H9 (cell line): Measurements from ENCODE around the gene TRAF3. TPM values are rescaled to one million over a fixed set of nuclear protein-coding genes. Genes with fewer than 3 reads are reported as not detected.

Experiments
- DNase-seq: peaks from one replicate; pipeline ENCODE4 v3.0.0-alpha.2; 2017
- H2AFZ ChIP-seq: one replicate; pipeline ENCODE4 v1.6.1; 2013; ENCODE audit warnings: mild to moderate bottlenecking, low read length, control low read depth, moderate library complexity
- H2AK5ac ChIP-seq: 2 replicates; pipeline ENCODE4 v1.6.1; 2013; ENCODE audit warnings: low read length, control low read depth, mixed read lengths; ENCODE audit not compliant: insufficient read length
- H2BK120ac ChIP-seq: one replicate; pipeline ENCODE4 v1.6.1; 2013; ENCODE audit warnings: low read depth, mild to moderate bottlenecking, low read length, control low read depth, inconsistent platforms; ENCODE audit not compliant: poor library complexity, severe bottlenecking
- H2BK12ac ChIP-seq: 2 replicates; pipeline ENCODE4 v1.6.1; 2013; ENCODE audit warnings: low read length, control low read depth, mixed read lengths, low read depth; ENCODE audit not compliant: insufficient read length
- H2BK15ac ChIP-seq: 2 replicates; pipeline ENCODE4 v1.6.1; 2013; ENCODE audit warnings: low read depth, low read length, control low read depth
- H2BK20ac ChIP-seq: one replicate; pipeline ENCODE4 v1.6.1; 2013; ENCODE audit warnings: low read depth, mild to moderate bottlenecking, low read length, control low read depth, inconsistent platforms; ENCODE audit not compliant: poor library complexity, severe bottlenecking
- H2BK5ac ChIP-seq: 2 replicates; pipeline ENCODE4 v1.6.1; 2013; ENCODE audit warnings: low read length, control low read depth, mixed read lengths; ENCODE audit not compliant: insufficient read length
- H3K14ac ChIP-seq: 2 replicates; pipeline ENCODE4 v1.6.1; 2013; ENCODE audit warnings: low read length, control low read depth; ENCODE audit not compliant: insufficient read depth
- H3K18ac ChIP-seq: 2 replicates; pipeline ENCODE4 v1.6.1; 2013; ENCODE audit warnings: low read depth, mild to moderate bottlenecking, mixed read lengths, low read length, control low read depth; ENCODE audit not compliant: insufficient read length
- H3K23ac ChIP-seq: 2 replicates; pipeline ENCODE4 v1.6.1; 2013; ENCODE audit warnings: low read length, control low read depth, mixed read lengths, low read depth; ENCODE audit not compliant: insufficient read length
- H3K23me2 ChIP-seq: 2 replicates; pipeline ENCODE4 v1.6.1; 2013; ENCODE audit warnings: low read depth, mild to moderate bottlenecking, mixed read lengths, low read length, control low read depth; ENCODE audit not compliant: insufficient read length, poor library complexity, severe bottlenecking
- H3K27ac ChIP-seq: 2 replicates; pipeline ENCODE4 v1.5.1; 2013; ENCODE audit warnings: low read length, control low read depth, mixed read lengths, low read depth; ENCODE audit not compliant: insufficient read length
- H3K27me3 ChIP-seq: 2 replicates; pipeline ENCODE4 v1.6.1; 2013; ENCODE audit warnings: low read length, control low read depth, inconsistent platforms; ENCODE audit not compliant: insufficient read depth
- H3K4ac ChIP-seq: 2 replicates; pipeline ENCODE4 v1.6.1; 2013; ENCODE audit warnings: low read depth, mild to moderate bottlenecking, control low read depth, inconsistent platforms, low read length, moderate library complexity
- H3K4me1 ChIP-seq: 2 replicates; pipeline ENCODE4 v1.6.1; 2013; ENCODE audit warnings: low read length, control low read depth, inconsistent platforms; ENCODE audit not compliant: insufficient read depth
- H3K4me2 ChIP-seq: 2 replicates; pipeline ENCODE4 v1.6.1; 2013; ENCODE audit warnings: low read length, control low read depth, mixed read lengths; ENCODE audit not compliant: insufficient read length, insufficient read depth
- H3K56ac ChIP-seq: 2 replicates; pipeline ENCODE4 v1.6.1; 2013; ENCODE audit warnings: low read depth, mild to moderate bottlenecking, mixed read lengths, low read length, control low read depth; ENCODE audit not compliant: insufficient read length
- H3K79me1 ChIP-seq: 2 replicates; pipeline ENCODE4 v1.6.1; 2013; ENCODE audit warnings: low read depth, mild to moderate bottlenecking, moderate library complexity, low read length, control low read depth, inconsistent platforms; ENCODE audit not compliant: insufficient read depth, poor library complexity, severe bottlenecking
- H3K79me2 ChIP-seq: 2 replicates; pipeline ENCODE4 v1.6.1; 2013; ENCODE audit warnings: low read length, control low read depth, inconsistent platforms; ENCODE audit not compliant: insufficient read depth
- H3K9ac ChIP-seq: 2 replicates; pipeline ENCODE4 v1.6.1; 2013; ENCODE audit warnings: low read length, control low read depth, mixed read lengths; ENCODE audit not compliant: insufficient read length; ENCODE audit errors: extremely low read depth
- H3K9me3 ChIP-seq: one replicate; pipeline ENCODE4 v1.6.1; 2013; ENCODE audit warnings: low read depth, low read length, inconsistent platforms; ENCODE audit not compliant: control insufficient read depth
- H3T11ph ChIP-seq: one replicate; pipeline ENCODE4 v1.6.1; 2013; ENCODE audit warnings: mild to moderate bottlenecking, low read length, control low read depth, inconsistent platforms
- H4K20me1 ChIP-seq: one replicate; pipeline ENCODE4 v1.6.1; 2013; ENCODE audit not compliant: control insufficient read depth, insufficient read length, insufficient read depth
- H4K5ac ChIP-seq: 2 replicates; pipeline ENCODE4 v1.6.1; 2013; ENCODE audit warnings: low read depth, mild to moderate bottlenecking, mixed read lengths, low read length, control low read depth; ENCODE audit not compliant: insufficient read length
- H4K8ac ChIP-seq: replicated peaks from 2 replicates; pipeline ENCODE4 v1.6.1; 2013; ENCODE audit warnings: low read length, control low read depth, mixed read lengths, low read depth; ENCODE audit not compliant: insufficient read length
- H4K91ac ChIP-seq: 2 replicates; pipeline ENCODE4 v1.6.1; 2013; ENCODE audit warnings: low read depth, mild to moderate bottlenecking, moderate library complexity, mixed read lengths, low read length, control low read depth; ENCODE audit not compliant: insufficient read length
- H3K27ac Mint-ChIP-seq, 3 experiments: 2 replicates in 2 of 3; 3 replicates in 1 of 3; pipeline ENCODE4 v1.8.0; 2020 to 2021; ENCODE audit warnings: mixed read lengths in 3 of 3, mild to moderate bottlenecking in 1 of 3, moderate library complexity in 1 of 3
- H3K27me3 Mint-ChIP-seq: 2 replicates; pipeline ENCODE4 v1.8.0; 2021; ENCODE audit warnings: low read depth, mild to moderate bottlenecking, moderate library complexity, mixed read lengths
- H3K36me3 Mint-ChIP-seq, 3 experiments: 2 replicates in 2 of 3; 3 replicates in 1 of 3; pipeline ENCODE4 v1.8.0; 2020 to 2021; ENCODE audit warnings: low read depth in 3 of 3, mixed read lengths in 3 of 3; ENCODE audit not compliant: insufficient read depth in 1 of 3
- H3K4me1 Mint-ChIP-seq, 2 experiments: 2 replicates each; pipeline ENCODE4 v1.8.0; 2020; ENCODE audit warnings: mixed read lengths in 2 of 2
- H3K4me3 Mint-ChIP-seq, 2 experiments: 2 replicates in 1 of 2; 3 replicates in 1 of 2; pipeline ENCODE4 v1.8.0; 2020 to 2021; ENCODE audit warnings: mild to moderate bottlenecking in 2 of 2, mixed read lengths in 2 of 2, moderate library complexity in 1 of 2
- H3K9me3 Mint-ChIP-seq, 2 experiments: 2 replicates in 1 of 2; 3 replicates in 1 of 2; pipeline ENCODE4 v1.8.0; 2020; ENCODE audit warnings: mild to moderate bottlenecking in 2 of 2, mixed read lengths in 2 of 2, moderate library complexity in 1 of 2
- CTCF ChIP-seq: fragments of 200-600 bp; sonication (generic); conservative IDR thresholded peaks from 3 replicates; pipeline ENCODE4 v1.8.0; 2021; ENCODE audit warnings: antibody characterized with exemption, mild to moderate bottlenecking
- WGBS: extraction: QIAGEN DNeasy Blood & Tissue Kit; methylation state at CpG from one replicate; pipeline ENCODE4 v1.1.7; 2013; ENCODE audit warnings: missing lambda C conversion rate, low lambda C conversion rate, mixed read lengths; ENCODE audit not compliant: insufficient read length; ENCODE audit errors: extremely low coverage; 5-methylcytosine and 5-hydroxymethylcytosine counted together
- total RNA-seq: library from RNA; stranded (reverse); gene quantifications from 2 replicates; pipeline ENCODE4 v1.2.1, GENCODE V29; 2021

The TRAF3 gene
- total RNA-seq, 1 experiment from 2014 or later, result 9.6 TPM

DNA sequence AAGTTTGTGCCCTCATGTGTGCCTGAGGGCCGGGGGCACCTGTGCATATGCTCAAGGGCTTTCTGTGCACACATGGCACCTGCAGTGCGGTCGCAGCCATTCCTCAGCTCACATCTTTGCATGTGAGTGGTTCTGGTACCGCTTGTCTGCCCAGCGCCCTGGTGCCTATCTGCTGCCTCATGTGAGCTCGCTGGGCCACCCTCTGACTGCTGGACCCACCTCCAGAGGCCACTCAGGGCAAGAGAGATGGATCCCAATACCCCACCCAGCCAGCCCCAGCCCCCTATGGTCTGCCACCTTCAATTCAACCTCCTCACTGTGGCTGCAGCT lies 139.8 kb downstream of the TRAF3 start:
- Histone ChIP-seq H3K27me3 (peaks cover 2% of the 10 kb centered on the region; the same call in 1 of the 2 replicates), H4K20me1 (peaks cover 3% of the 10 kb centered on the region), H2BK120ac (no peak overlapping the region), H2AFZ (no peak overlapping the region), H3K14ac (no peak overlapping the region), H3K27ac (no peak overlapping the region), H4K8ac (no peak overlapping the region), H3K79me2 (no peaks in the 10 kb centered on the region), H3T11ph (no peak overlapping the region), H2AK5ac (no peak overlapping the region), H3K4me1 (no peaks in the 10 kb centered on the region), H3K9ac (no peak overlapping the region), H3K18ac (no peak overlapping the region), H3K9me3 (no peaks in the 10 kb centered on the region), H2BK15ac (no peak overlapping the region), H2BK5ac (no peak overlapping the region), H2BK20ac (no peak overlapping the region), H4K5ac (no peak overlapping the region), H3K4ac (no peak overlapping the region), H4K91ac (no peak overlapping the region), H3K23me2 (no peaks in the 10 kb centered on the region), H3K56ac (no peak overlapping the region), H3K23ac (no peak overlapping the region), H2BK12ac (no peak overlapping the region), H3K79me1 (no peaks in the 10 kb centered on the region), H3K4me2 (no peak overlapping the region)
- TF ChIP-seq CTCF, result no peak
- H3K27me3 Mint-ChIP-seq, result no peaks in the 10 kb centered on the region
- H3K4me3 Mint-ChIP-seq, result no peak overlapping the region
- no CpG with 5 or more reads among the region's 6 CpGs for WGBS
- H3K36me3 Mint-ChIP-seq, result no peaks in the 10 kb centered on the region
- peaks cover 0 to 2% of the 10 kb centered on the region in 2 experiments; a peak in 1 of 4 replicates for H3K4me1 Mint-ChIP-seq
- no peaks in the 10 kb centered on the region for H3K9me3 Mint-ChIP-seq
- no peak overlapping the region for H3K27ac Mint-ChIP-seq
- no peak for DNase-seq
